ENCODE data around the gene ENPEP.

DNA sequence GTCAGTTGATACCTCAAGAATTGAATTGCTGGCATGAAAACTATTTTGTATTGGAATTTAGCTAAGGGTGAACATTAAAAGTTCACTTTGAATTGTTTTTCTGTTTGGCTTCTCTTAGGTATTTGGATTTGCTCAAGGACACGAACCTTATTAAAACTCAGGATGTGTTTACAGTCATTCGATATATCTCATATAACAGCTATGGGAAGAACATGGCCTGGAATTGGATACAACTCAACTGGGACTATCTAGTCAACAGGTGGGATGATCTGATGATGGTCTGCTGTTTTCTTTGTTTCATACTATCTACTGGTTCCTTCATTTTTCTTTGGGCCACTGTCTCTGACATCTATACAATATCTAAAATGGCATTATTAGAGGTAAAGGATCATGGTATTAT, 77.2 kb downstream of the ENPEP start:
- TF ChIP-seq, protein P1, sequence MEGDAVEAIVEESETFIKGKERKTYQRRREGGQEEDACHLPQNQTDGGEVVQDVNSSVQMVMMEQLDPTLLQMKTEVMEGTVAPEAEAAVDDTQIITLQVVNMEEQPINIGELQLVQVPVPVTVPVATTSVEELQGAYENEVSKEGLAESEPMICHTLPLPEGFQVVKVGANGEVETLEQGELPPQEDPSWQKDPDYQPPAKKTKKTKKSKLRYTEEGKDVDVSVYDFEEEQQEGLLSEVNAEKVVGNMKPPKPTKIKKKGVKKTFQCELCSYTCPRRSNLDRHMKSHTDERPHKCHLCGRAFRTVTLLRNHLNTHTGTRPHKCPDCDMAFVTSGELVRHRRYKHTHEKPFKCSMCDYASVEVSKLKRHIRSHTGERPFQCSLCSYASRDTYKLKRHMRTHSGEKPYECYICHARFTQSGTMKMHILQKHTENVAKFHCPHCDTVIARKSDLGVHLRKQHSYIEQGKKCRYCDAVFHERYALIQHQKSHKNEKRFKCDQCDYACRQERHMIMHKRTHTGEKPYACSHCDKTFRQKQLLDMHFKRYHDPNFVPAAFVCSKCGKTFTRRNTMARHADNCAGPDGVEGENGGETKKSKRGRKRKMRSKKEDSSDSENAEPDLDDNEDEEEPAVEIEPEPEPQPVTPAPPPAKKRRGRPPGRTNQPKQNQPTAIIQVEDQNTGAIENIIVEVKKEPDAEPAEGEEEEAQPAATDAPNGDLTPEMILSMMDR (conservative IDR thresholded peaks at IDR 0.05): no peak
- no peak for TF ChIP-seq ZFX (IDR thresholded peaks at IDR 0.05)

Data from C4-2B (cell line).